CD4-positive, alpha-beta memory T cell (primary cell): ENCODE measurements around the gene CYSRT1. TPM values are rescaled to one million over a fixed set of nuclear protein-coding genes. Genes with fewer than 3 reads are reported as not detected.
A peak's percentile ranks its signal among the peaks of the same experiment; 100 is the strongest.

ENCODE experiments used
- CTCF ChIA-PET: fragments of 350-600 bp; sonication (Branson Sonifier 250); formaldehyde crosslinking; loops from one replicate; lab custom pipeline; 2021; ENCODE audit warnings: inconsistent platforms; ENCODE audit not compliant: partially characterized antibody; lab: Charles Lee
- POLR2A ChIA-PET: fragments of 350-600 bp; sonication (Branson Sonifier 250); formaldehyde crosslinking; loops from one replicate; lab custom pipeline; 2021; ENCODE audit not compliant: partially characterized antibody; lab: Charles Lee
- DNase-seq, 5 donors: peaks; one replicate each; pipeline versions ENCODE4 v3.0.0 to v3.0.0-alpha.2; 2020 to 2022; ENCODE audit warnings: mixed read lengths in 1 of 5
- H3K27ac ChIP-seq: one replicate; pipeline ENCODE4 v1.7.0; 2013; ENCODE audit warnings: low read depth, low read length
- H3K27me3 ChIP-seq: 2 replicates; pipeline ENCODE4 v1.7.0; 2013; ENCODE audit warnings: mild to moderate bottlenecking, low read length, moderate library complexity; ENCODE audit not compliant: insufficient read depth
- H3K36me3 ChIP-seq: 2 replicates; pipeline ENCODE4 v1.7.0; 2013; ENCODE audit warnings: mild to moderate bottlenecking, low read length, moderate library complexity; ENCODE audit not compliant: insufficient read depth
- H3K4me1 ChIP-seq: 2 replicates; pipeline ENCODE4 v1.7.0; 2013; ENCODE audit warnings: mild to moderate bottlenecking, low read length, moderate library complexity; ENCODE audit not compliant: insufficient read depth
- H3K4me3 ChIP-seq, 2 donors: one replicate each; pipeline ENCODE4 v1.7.0; 2013; ENCODE audit warnings: low read length in 2 of 2, mild to moderate bottlenecking in 1 of 2
- H3K9me3 ChIP-seq, 2 donors: one replicate each; pipeline ENCODE4 v1.7.0; 2013; ENCODE audit warnings: low read length in 2 of 2, control low read depth in 1 of 2; ENCODE audit not compliant: control insufficient read depth in 1 of 2
- H3K27ac Mint-ChIP-seq, 7 donors: one replicate each; pipeline ENCODE4 v1.8.0; 2020 to 2021; ENCODE audit warnings: mixed read lengths in 7 of 7, mild to moderate bottlenecking in 6 of 7, inconsistent platforms in 3 of 7, moderate library complexity in 3 of 7
- H3K27me3 Mint-ChIP-seq, 2 donors: one replicate each; pipeline ENCODE4 v1.8.0; 2020 to 2021; ENCODE audit warnings: mixed read lengths in 2 of 2
- H3K36me3 Mint-ChIP-seq, 2 donors: one replicate each; pipeline ENCODE4 v1.8.0; 2020 to 2021; ENCODE audit warnings: mixed read lengths in 2 of 2, inconsistent platforms in 1 of 2, mild to moderate bottlenecking in 1 of 2
- H3K4me1 Mint-ChIP-seq, 4 donors: one replicate each; pipeline ENCODE4 v1.8.0; 2020 to 2021; ENCODE audit warnings: mixed read lengths in 4 of 4, mild to moderate bottlenecking in 1 of 4
- H3K4me3 Mint-ChIP-seq, 8 donors: one replicate each; pipeline ENCODE4 v1.8.0; 2020 to 2021; ENCODE audit warnings: mixed read lengths in 8 of 8, mild to moderate bottlenecking in 7 of 8, moderate library complexity in 6 of 8, inconsistent platforms in 3 of 8
- H3K9me3 Mint-ChIP-seq, 8 donors: one replicate each; pipeline ENCODE4 v1.8.0; 2020 to 2021; ENCODE audit warnings: mixed read lengths in 8 of 8, mild to moderate bottlenecking in 5 of 8, inconsistent platforms in 3 of 8, moderate library complexity in 1 of 8
- intact Hi-C: fragments of 100-400 bp; cut with micrococcal nuclease; formaldehyde crosslinking; loops from one replicate; pipeline ENCODE4 v1.15.1; 2023
- polyA plus RNA-seq, 2 donors: library from polyadenylated mRNA; unstranded; fragments of 300-500 nt; fragmentation: Illumina TruSeq; gene quantifications; one replicate each; pipeline ENCODE4 v1.2.3, GENCODE V29; 2021
- total RNA-seq, 2 experiments: library from RNA; stranded (reverse); gene quantifications; one replicate each; pipeline ENCODE4 v1.2.3, GENCODE V29; 2021

CYSRT1 gene
- total and polyA plus RNA-seq, 4 experiments from 2014 or later, result 0.25 TPM; not detected in 3

- DNase-seq, result no peak
- no peak overlapping the region for H3K4me3 ChIP-seq
- H3K27me3 Mint-ChIP-seq, result no peaks in the 10 kb centered on the region
- no peak overlapping the region for H3K27ac ChIP-seq
- peak overlapping the region in 2 of 7 donors; percentile 12 to 36 for H3K27ac Mint-ChIP-seq
- no peaks in the 10 kb centered on the region for H3K36me3 ChIP-seq
- intact Hi-C loops, result loop anchor here (5.0 kb wide), 1 partner anchor 493 kb away; no protein-coding TSS in a partner anchor
- no peaks in the 10 kb centered on the region for H3K9me3 ChIP-seq
- H3K4me1 ChIP-seq, result peaks cover 18% of the 10 kb centered on the region
- H3K4me3 Mint-ChIP-seq, result peak overlapping the region in 3 of 8 donors; percentile 9 to 52 (median 20)
- no peaks in the 10 kb centered on the region for H3K27me3 ChIP-seq
- POLR2A ChIA-PET, result interaction anchor here (1.1 to 6.8 kb wide), 6 partner anchors 14 to 91 kb away, joined by 3 to 61 read pairs (median 6); partner anchors contain the start of genes ANAPC2, NDOR1, SSNA1 and TMEM203
- CTCF ChIA-PET, result interaction anchor here (0.9 kb wide), 1 partner anchor 32 kb away, joined by 3 read pairs; the partner anchor contains the start of genes ANAPC2 and SSNA1
- no peaks in the 10 kb centered on the region for H3K36me3 Mint-ChIP-seq
- no peaks in the 10 kb centered on the region for H3K9me3 Mint-ChIP-seq
- H3K4me1 Mint-ChIP-seq, result peaks cover 0 to 14% (median 3%) of the 10 kb centered on the region in 4 donors
Observed at GRCh38 chr9:137220317-137221094, 4.5 kb upstream of the CYSRT1 start.

GRCh38 chr9:137221095-137221505 lies 3.9 kb upstream of the CYSRT1 start:
- DNase-seq, result no peak
- Histone ChIP-seq H3K36me3 (no peaks in the 10 kb centered on the region), H3K27ac (no peak overlapping the region), H3K4me1 (peaks cover 18% of the 10 kb centered on the region), H3K9me3 (no peaks in the 10 kb centered on the region), H3K4me3 (no peak overlapping the region), H3K27me3 (no peaks in the 10 kb centered on the region)
- POLR2A ChIA-PET, result interaction anchor here (1.1 to 6.8 kb wide), 3 partner anchors 15 to 32 kb away, joined by 3 to 61 read pairs (median 54); partner anchors contain the start of genes ANAPC2, NDOR1, SSNA1 and TMEM203
- H3K4me3 Mint-ChIP-seq, result peak overlapping the region in 1 of 8 donors; percentile 52
- no peaks in the 10 kb centered on the region for H3K27me3 Mint-ChIP-seq
- H3K4me1 Mint-ChIP-seq, result peaks cover 0 to 14% (median 3%) of the 10 kb centered on the region in 4 donors
- CTCF ChIA-PET, result no interaction called here
- H3K36me3 Mint-ChIP-seq, result no peaks in the 10 kb centered on the region
- no peaks in the 10 kb centered on the region for H3K9me3 Mint-ChIP-seq
- intact Hi-C loops, result loop anchor here (5.0 kb wide), 1 partner anchor 494 kb away; no protein-coding TSS in a partner anchor
- no peak overlapping the region for H3K27ac Mint-ChIP-seq

- intact Hi-C loops, result loop anchor here (2.0 to 5.0 kb wide), 2 partner anchors 93 to 494 kb away; no protein-coding TSS in a partner anchor
- ChIA-PET CTCF (interaction anchor here (2.5 kb wide), 1 partner anchor 15 kb away, joined by 12 read pairs; no protein-coding TSS in a partner anchor), POLR2A (interaction anchor here (0.7 to 6.8 kb wide), 9 partner anchors 15 to 126 kb away, joined by 3 to 61 read pairs (median 30); partner anchors contain the start of genes ANAPC2, NDOR1, SSNA1 and TMEM203)
- Histone ChIP-seq H3K27ac (no peak overlapping the region), H3K4me1 (peaks cover 18% of the 10 kb centered on the region), H3K27me3 (no peaks in the 10 kb centered on the region), H3K4me3 (no peak overlapping the region), H3K9me3 (no peaks in the 10 kb centered on the region), H3K36me3 (no peaks in the 10 kb centered on the region)
- Mint-ChIP-seq H3K9me3 (no peaks in the 10 kb centered on the region), H3K36me3 (no peaks in the 10 kb centered on the region), H3K27me3 (no peaks in the 10 kb centered on the region), H3K4me3 (no peak overlapping the region), H3K4me1 (peaks cover 0 to 14% (median 3%) of the 10 kb centered on the region in 4 donors), H3K27ac (no peak overlapping the region)
- no peak for DNase-seq
Observed at GRCh38 chr9:137221506-137222111, 3.4 kb upstream of the CYSRT1 start.

- Histone ChIP-seq H3K9me3 (no peaks in the 10 kb centered on the region), H3K4me3 (peak within 1 kb of the TSS in 1 of 2 donors; percentile 70), H3K27ac (peak within 1 kb of the TSS; percentile 59), H3K27me3 (no peaks in the 10 kb centered on the region), H3K36me3 (no peaks in the 10 kb centered on the region), H3K4me1 (peaks cover 18% of the 10 kb centered on the region)
- H3K4me1 Mint-ChIP-seq, result peaks cover 0 to 15% (median 3%) of the 10 kb centered on the region in 4 donors
- no peaks in the 10 kb centered on the region for H3K9me3 Mint-ChIP-seq
- intact Hi-C loops, result loop anchor here (1.0 to 5.0 kb wide), 12 partner anchors 14 to 495 kb away; partner anchors contain the start of genes ANAPC2, MAN1B1, NDOR1 and NELFB
- ChIA-PET POLR2A (interaction anchor here (0.7 to 6.8 kb wide), 19 partner anchors 14 to 431 kb away, joined by 3 to 61 read pairs (median 18); partner anchors contain the start of genes ANAPC2, CLIC3, EXD3 and MAN1B1), CTCF (interaction anchor here (0.7 to 2.5 kb wide), 5 partner anchors 13 to 127 kb away, joined by 3 to 12 read pairs (median 6); partner anchors contain the start of genes SSNA1 and TUBB4B)
- no peaks in the 10 kb centered on the region for H3K36me3 Mint-ChIP-seq
- no peaks in the 10 kb centered on the region for H3K27me3 Mint-ChIP-seq
- H3K27ac Mint-ChIP-seq, result peak within 1 kb of the TSS in 6 of 7 donors; percentile 27 to 86 (median 66)
- no peak for DNase-seq
- H3K4me3 Mint-ChIP-seq, result peak within 1 kb of the TSS; percentile 62 to 84 (median 77)
Observed at GRCh38 chr9:137222190-137223077, 2.5 kb upstream of the CYSRT1 start, which contains the start of gene RNF208. RNF208 (minus strand) TSS chr9:137222240; CDS start chr9:137221212, 1,028 bp downstream.

- Mint-ChIP-seq H3K9me3 (no peaks in the 10 kb centered on the region), H3K27me3 (peaks cover 2 to 3% of the 10 kb centered on the region in 2 donors), H3K4me1 (peaks cover 2 to 19% (median 6%) of the 10 kb centered on the region in 4 donors), H3K36me3 (no peaks in the 10 kb centered on the region), H3K27ac (peak overlapping the region; percentile 42 to 87 (median 68)), H3K4me3 (peak overlapping the region; percentile 62 to 84 (median 77))
- no peaks in the 10 kb centered on the region for H3K27me3 ChIP-seq
- peaks cover 18% of the 10 kb centered on the region for H3K4me1 ChIP-seq
- H3K36me3 ChIP-seq, result no peaks in the 10 kb centered on the region
- POLR2A ChIA-PET, result interaction anchor here (0.8 to 6.8 kb wide), 20 partner anchors 10 to 432 kb away, joined by 3 to 61 read pairs (median 13); partner anchors contain the start of genes ANAPC2, CLIC3, EXD3 and MAN1B1
- peak; percentile 96 to 99 (median 99) for DNase-seq
- peak overlapping the region; percentile 83 for H3K27ac ChIP-seq
- CTCF ChIA-PET, result interaction anchor here (0.7 to 2.5 kb wide), 7 partner anchors 12 to 128 kb away, joined by 3 to 12 read pairs (median 3); partner anchors contain the start of genes SSNA1 and TUBB4B
- H3K4me3 ChIP-seq, result peak overlapping the region; percentile 66 to 85
- no peaks in the 10 kb centered on the region for H3K9me3 ChIP-seq
- intact Hi-C loops, result loop anchor here (1.0 to 5.0 kb wide), 12 partner anchors 13 to 496 kb away; partner anchors contain the start of genes ANAPC2, MAN1B1, NDOR1 and NELFB
Observed at GRCh38 chr9:137223078-137223970, 1.6 kb upstream of the CYSRT1 start.
